ENCODE results near the gene IGF1. TPM values are rescaled to one million over a fixed set of nuclear protein-coding genes. Genes with fewer than 3 reads are reported as not detected.

The IGF1 gene
- total RNA-seq, 1 experiment from 2014 or later: 0.20 TPM

DNA sequence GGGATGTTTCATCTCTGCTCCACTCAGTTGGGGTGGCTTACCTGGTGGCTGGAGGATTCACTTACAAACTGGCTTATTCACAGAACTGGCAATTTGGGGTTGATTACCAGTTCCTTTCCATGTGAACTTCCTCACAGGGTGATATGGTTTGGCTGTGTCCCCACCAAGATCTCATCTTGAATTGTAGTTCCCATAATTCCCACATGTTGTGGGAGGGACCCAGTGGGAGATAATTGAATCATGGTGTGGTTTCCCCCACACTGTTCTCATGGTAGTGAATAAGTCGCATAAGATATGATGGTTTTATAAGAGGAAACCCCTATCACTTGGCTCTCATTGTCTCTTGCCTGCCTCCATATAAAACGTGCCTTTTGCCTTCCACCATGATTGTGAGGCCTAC lies 26.9 kb upstream of the IGF1 start:
- no peak for DNase-seq
- Histone ChIP-seq H3K4me1 (no peaks in the 10 kb centered on the region), H3K27me3 (no peaks in the 10 kb centered on the region), H3K4me3 (no peak overlapping the region), H3K9me3 (replicated peaks) (no peaks in the 10 kb centered on the region), H3K27ac (no peak overlapping the region), H3K36me3 (no peaks in the 10 kb centered on the region)

DNA sequence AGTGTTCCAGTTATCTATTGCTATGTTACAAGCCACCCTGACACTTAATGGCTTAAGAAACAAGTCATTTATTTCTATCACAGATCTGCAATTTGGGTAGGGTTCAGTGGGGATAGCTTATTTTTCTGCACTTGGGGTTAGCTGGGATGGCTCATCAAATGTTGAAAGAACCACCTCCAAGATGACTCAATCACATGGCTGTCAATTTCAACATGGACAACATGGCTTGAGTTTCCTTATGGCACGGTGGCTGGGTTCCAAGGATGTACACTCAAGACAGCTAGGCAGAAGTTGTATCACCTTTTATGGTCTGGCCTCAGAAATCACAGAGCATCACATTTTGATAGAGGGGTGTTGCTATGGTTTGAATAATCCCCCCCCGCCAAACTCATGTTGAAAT lies 24.5 kb upstream of the IGF1 start:
- Histone ChIP-seq H3K27me3 (no peaks in the 10 kb centered on the region), H3K4me1 (no peaks in the 10 kb centered on the region), H3K27ac (no peak overlapping the region), H3K9me3 (replicated peaks) (no peaks in the 10 kb centered on the region), H3K4me3 (no peak overlapping the region), H3K36me3 (no peaks in the 10 kb centered on the region)
- no peak for DNase-seq

DNA sequence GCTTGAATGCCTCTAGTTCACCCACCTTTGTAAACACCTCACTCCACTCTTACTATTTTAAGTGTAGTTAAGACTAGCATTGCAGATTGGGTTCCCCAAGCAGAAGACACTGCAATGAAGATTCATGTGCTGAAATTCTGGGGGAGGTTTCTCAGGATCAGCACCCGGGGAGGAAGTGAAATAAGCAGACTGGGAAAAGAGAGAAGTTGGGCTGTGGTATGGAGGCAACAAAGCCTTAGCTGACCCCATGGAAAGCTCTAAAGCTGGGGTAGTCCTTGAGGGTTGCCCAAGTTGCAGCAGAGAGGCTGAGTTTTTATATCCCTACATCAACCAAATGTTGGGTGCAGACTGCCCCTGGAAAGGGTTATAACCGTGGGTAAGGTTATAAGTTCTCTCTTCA lies 23.9 kb upstream of the IGF1 start:
- no peaks in the 10 kb centered on the region for H3K9me3 ChIP-seq (replicated peaks)
- H3K36me3 ChIP-seq: no peaks in the 10 kb centered on the region
- H3K4me1 ChIP-seq: no peaks in the 10 kb centered on the region
- H3K4me3 ChIP-seq: no peak overlapping the region
- no peak for DNase-seq
- no peak overlapping the region for H3K27ac ChIP-seq
- no peaks in the 10 kb centered on the region for H3K27me3 ChIP-seq

DNA sequence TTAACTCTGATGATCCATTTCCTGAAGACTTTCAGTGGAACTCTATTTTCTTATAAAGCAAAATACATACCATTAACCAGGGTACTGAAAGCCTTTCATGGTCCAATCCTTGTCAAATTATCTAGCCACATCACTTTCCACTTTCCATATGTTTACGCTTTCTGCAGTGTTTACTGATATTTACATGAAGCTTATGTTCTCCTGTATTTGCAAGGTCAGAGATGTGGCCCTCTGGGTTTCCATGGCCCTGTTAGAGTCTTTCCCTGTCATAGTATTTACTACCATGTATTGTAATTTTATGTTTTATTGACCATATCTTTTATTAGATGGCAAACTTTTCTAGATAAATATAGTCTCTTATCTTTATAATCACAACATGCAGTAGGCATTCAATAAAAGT lies 23.5 kb upstream of the IGF1 start:
- H3K36me3 ChIP-seq: no peaks in the 10 kb centered on the region
- no peaks in the 10 kb centered on the region for H3K9me3 ChIP-seq (replicated peaks)
- no peaks in the 10 kb centered on the region for H3K27me3 ChIP-seq
- no peak overlapping the region for H3K27ac ChIP-seq
- no peak overlapping the region for H3K4me3 ChIP-seq
- no peak for DNase-seq
- no peaks in the 10 kb centered on the region for H3K4me1 ChIP-seq

GRCh38 chr12:102503056-102503681 lies 22.8 kb upstream of the IGF1 start:
- H3K27ac ChIP-seq: no peak overlapping the region
- H3K4me3 ChIP-seq: no peak overlapping the region
- H3K36me3 ChIP-seq: no peaks in the 10 kb centered on the region
- no peaks in the 10 kb centered on the region for H3K9me3 ChIP-seq (replicated peaks)
- no peaks in the 10 kb centered on the region for H3K27me3 ChIP-seq
- no peak for DNase-seq
- H3K4me1 ChIP-seq: no peaks in the 10 kb centered on the region

GRCh38 chr12:102501773-102502172 lies 21.4 kb upstream of the IGF1 start:
- no peak for DNase-seq
- no peaks in the 10 kb centered on the region for H3K9me3 ChIP-seq (replicated peaks)
- H3K27me3 ChIP-seq: no peaks in the 10 kb centered on the region
- no peak overlapping the region for H3K27ac ChIP-seq
- no peaks in the 10 kb centered on the region for H3K36me3 ChIP-seq
- no peak overlapping the region for H3K4me3 ChIP-seq
- no peaks in the 10 kb centered on the region for H3K4me1 ChIP-seq

- no peak overlapping the region for H3K27ac ChIP-seq
- DNase-seq: no peak
- no peaks in the 10 kb centered on the region for H3K36me3 ChIP-seq
- no peaks in the 10 kb centered on the region; the same call in 1 of the 2 replicates for H3K27me3 ChIP-seq
- H3K4me1 ChIP-seq: no peaks in the 10 kb centered on the region
- H3K4me3 ChIP-seq: no peak overlapping the region
- H3K9me3 ChIP-seq (replicated peaks): peaks cover 3% of the 10 kb centered on the region; the same call in 1 of the 2 replicates
Measured at GRCh38 chr12:102498471-102498870, 18.1 kb upstream of the IGF1 start.

- Histone ChIP-seq H3K9me3 (replicated peaks) (peaks cover 3% of the 10 kb centered on the region; the same call in 1 of the 2 replicates), H3K4me3 (no peak overlapping the region), H3K27ac (no peak overlapping the region), H3K4me1 (no peaks in the 10 kb centered on the region), H3K36me3 (no peaks in the 10 kb centered on the region), H3K27me3 (no peaks in the 10 kb centered on the region; the same call in 1 of the 2 replicates)
- no peak for DNase-seq
Measured at GRCh38 chr12:102497743-102498142, 17.4 kb upstream of the IGF1 start.

- no peaks in the 10 kb centered on the region for H3K4me1 ChIP-seq
- H3K9me3 ChIP-seq (replicated peaks): peaks cover 3% of the 10 kb centered on the region; the same call in 1 of the 2 replicates
- no peaks in the 10 kb centered on the region; the same call in 1 of the 2 replicates for H3K27me3 ChIP-seq
- H3K4me3 ChIP-seq: no peak overlapping the region
- H3K27ac ChIP-seq: no peak overlapping the region
- H3K36me3 ChIP-seq: no peaks in the 10 kb centered on the region
- no peak for DNase-seq
Measured at GRCh38 chr12:102496591-102496990, 16.2 kb upstream of the IGF1 start.

DNA sequence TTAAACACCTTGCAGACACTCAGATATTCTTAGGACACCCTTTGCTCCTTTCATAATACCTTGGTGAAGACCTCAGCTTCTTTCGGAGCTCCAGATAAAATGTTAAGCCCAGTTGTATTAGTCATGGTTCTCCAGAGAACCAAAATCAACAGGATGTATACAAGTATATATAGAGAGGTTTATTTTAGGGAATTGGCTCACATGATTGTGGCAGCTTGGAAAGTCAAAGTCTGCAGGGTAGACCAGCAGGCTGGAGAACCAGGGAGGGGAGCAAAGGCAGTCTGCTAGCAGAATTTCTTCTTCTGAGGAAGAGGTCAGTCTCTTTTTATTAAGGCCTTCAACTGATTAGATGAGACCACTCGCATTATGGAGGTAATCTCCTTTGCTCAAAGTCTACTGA lies 6.9 kb upstream of the IGF1 start:
- Histone ChIP-seq H3K9me3 (replicated peaks) (no peaks in the 10 kb centered on the region; the same call in 1 of the 2 replicates), H3K4me1 (0 out of 2 replicates have a peak, but pooled peaks cover 6% of the 10 kb centered on the region), H3K36me3 (no peaks in the 10 kb centered on the region), H3K27me3 (no peaks in the 10 kb centered on the region), H3K4me3 (no peak overlapping the region), H3K27ac (no peak overlapping the region)
- DNase-seq: no peak

DNA sequence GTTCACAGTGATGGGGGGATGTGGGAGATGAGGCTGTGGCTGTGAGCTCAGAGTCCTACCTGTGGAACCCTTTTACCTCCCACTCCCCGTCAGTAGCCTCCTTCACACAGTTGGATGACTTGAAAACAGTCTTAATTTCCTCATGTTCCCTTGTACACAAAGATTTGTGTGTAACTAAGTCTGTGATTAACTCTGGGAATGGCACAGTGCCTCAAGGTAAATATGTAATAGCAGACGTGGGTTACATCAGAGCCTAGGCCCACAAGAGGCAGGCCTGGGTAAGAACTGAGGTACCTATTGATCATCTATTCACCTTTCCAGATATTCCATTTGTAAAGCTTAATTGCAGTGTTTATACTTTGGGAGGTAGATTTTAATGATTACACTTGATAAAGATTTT lies 5.8 kb upstream of the IGF1 start:
- no peaks in the 10 kb centered on the region; the same call in 1 of the 2 replicates for H3K9me3 ChIP-seq (replicated peaks)
- H3K4me1 ChIP-seq: peaks cover 12% of the 10 kb centered on the region; the same call in 1 of the 2 replicates
- DNase-seq: no peak
- no peaks in the 10 kb centered on the region for H3K36me3 ChIP-seq
- H3K27me3 ChIP-seq: no peaks in the 10 kb centered on the region
- H3K27ac ChIP-seq: no peak overlapping the region
- no peak overlapping the region for H3K4me3 ChIP-seq

DNA sequence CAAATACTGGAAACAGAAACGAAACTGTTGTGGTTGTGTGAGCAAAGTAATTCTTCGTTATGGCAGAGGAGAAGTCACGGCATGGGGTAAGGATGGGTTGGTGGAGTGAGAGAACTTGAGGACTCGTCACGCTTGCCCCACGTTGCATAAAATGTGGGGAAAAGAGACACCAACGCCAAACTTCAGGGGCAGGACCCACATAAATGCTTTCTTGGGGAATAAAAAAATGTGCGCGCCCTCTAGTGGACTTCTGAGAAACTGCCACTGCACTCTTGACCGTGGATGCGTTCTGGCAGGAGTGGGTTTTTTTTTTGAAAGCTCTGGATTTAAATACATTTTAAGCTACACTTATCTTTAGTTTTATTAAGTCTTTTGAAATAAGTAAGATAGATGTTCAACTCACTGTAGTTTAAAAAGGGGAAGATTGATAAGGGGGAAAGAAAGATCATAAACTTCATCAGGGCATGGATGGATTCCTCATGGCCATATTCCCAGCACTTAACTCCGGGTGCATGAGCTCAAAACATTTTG lies 4.1 kb upstream of the IGF1 start:
- Histone ChIP-seq H3K4me1 (peaks cover 22% of the 10 kb centered on the region; the same call in 1 of the 2 replicates), H3K9me3 (replicated peaks) (no peaks in the 10 kb centered on the region; the same call in 1 of the 2 replicates), H3K4me3 (no peak overlapping the region), H3K36me3 (no peaks in the 10 kb centered on the region), H3K27me3 (no peaks in the 10 kb centered on the region), H3K27ac (no peak overlapping the region)
- DNase-seq: peak; percentile 23 to 71

DNA sequence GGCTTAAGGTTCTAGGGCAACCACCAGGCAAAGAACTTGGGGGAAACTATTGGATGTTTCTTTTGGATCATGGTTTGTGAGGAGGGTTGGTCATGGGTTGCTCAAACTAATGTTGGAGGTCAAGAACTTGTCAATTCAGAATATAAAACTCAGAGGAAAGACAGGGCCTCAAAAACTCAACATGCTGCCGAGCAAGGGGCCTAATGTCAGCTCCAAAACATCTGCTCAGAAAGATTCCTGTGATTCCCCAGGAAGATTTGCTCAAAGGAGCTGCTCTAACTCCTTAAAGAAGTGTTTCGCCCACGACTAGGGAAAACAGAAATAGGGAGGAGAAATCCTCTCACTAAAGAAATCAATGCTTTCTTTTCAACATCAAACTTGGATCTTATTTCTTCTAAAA lies 3.7 kb upstream of the IGF1 start:
- Histone ChIP-seq H3K27ac (no peak overlapping the region), H3K4me1 (peaks cover 22% of the 10 kb centered on the region; the same call in 1 of the 2 replicates), H3K36me3 (no peaks in the 10 kb centered on the region), H3K27me3 (no peaks in the 10 kb centered on the region), H3K9me3 (replicated peaks) (no peaks in the 10 kb centered on the region; the same call in 1 of the 2 replicates), H3K4me3 (no peak overlapping the region)
- DNase-seq: no peak

GRCh38 chr12:102483466-102483865 lies 3.1 kb upstream of the IGF1 start:
- Histone ChIP-seq H3K9me3 (replicated peaks) (no peaks in the 10 kb centered on the region; the same call in 1 of the 2 replicates), H3K36me3 (no peaks in the 10 kb centered on the region), H3K27ac (no peak overlapping the region), H3K4me1 (peaks cover 22% of the 10 kb centered on the region; the same call in 1 of the 2 replicates), H3K27me3 (no peaks in the 10 kb centered on the region), H3K4me3 (no peak overlapping the region)
- DNase-seq: no peak

DNA sequence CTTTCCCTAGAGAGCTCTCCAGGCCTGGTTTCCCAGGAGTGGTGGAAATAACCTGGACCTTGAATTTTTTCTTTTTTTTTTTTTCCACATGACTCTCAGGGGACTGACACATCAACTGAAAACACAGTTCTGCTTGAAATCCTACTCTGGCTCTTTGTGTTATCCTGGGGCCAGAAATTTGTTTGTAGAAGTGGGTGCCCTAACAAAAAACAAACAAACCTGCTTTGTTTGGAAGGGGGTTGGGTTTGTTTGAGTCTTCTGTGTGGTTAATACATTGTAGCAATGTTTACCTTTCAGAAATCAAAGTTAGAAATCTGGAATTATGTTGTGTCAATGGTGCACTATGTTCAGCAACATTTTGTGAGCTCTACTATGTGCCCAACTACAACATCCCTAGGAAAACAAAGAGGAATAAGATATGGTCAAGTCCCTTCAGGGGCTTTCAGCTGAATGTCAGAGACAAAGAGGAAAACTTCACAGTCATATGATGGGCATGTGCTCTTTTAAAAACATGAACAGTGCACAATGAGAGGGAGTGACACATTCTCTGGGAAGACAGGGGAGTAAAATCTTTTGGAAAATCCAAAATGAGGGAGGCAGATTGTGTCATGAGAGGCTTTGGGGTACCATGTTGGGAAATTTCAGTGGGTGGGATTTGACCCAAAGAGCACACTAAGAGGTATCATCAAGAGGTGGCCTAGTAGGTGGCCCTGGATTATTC lies 1.5 kb upstream of the IGF1 start:
- no peak overlapping the region for H3K27ac ChIP-seq
- no peaks in the 10 kb centered on the region for H3K36me3 ChIP-seq
- no peaks in the 10 kb centered on the region for H3K27me3 ChIP-seq
- H3K4me3 ChIP-seq: no peak overlapping the region
- no peak for DNase-seq
- no peaks in the 10 kb centered on the region; the same call in 1 of the 2 replicates for H3K9me3 ChIP-seq (replicated peaks)
- peaks cover 22% of the 10 kb centered on the region; the same call in 1 of the 2 replicates for H3K4me1 ChIP-seq

All from SJCRH30 (cell line).